OCI-LY1 (cell line): Measurements from ENCODE around the gene TMEM176B.

Experiments
- H2AFZ ChIP-seq: fragments of 200-600 bp; sonication (generic), shearing (Covaris generic); 2 replicates; pipeline ENCODE4 v1.6.0; 2014; ENCODE audit warnings: antibody characterized with exemption, mild to moderate bottlenecking, low read length
- H3F3A ChIP-seq: fragments of 200-600 bp; sonication (generic), shearing (Covaris generic); 2 replicates; pipeline ENCODE4 v1.6.0; 2014; ENCODE audit warnings: mild to moderate bottlenecking, antibody characterized with exemption, low read length, moderate library complexity; ENCODE audit not compliant: insufficient read depth
- H3K27ac ChIP-seq: fragments of 200-600 bp; sonication (generic); 2 replicates; pipeline ENCODE4 v1.5.1; 2014; ENCODE audit warnings: low read length, mixed run types, mild to moderate bottlenecking, low read depth; ENCODE audit not compliant: poor library complexity, severe bottlenecking
- H3K27me3 ChIP-seq: fragments of 200-600 bp; sonication (generic); 2 replicates; pipeline ENCODE4 v1.6.0; 2014; ENCODE audit warnings: antibody characterized with exemption, mild to moderate bottlenecking, low read length, moderate library complexity; ENCODE audit not compliant: insufficient read depth
- H3K36me3 ChIP-seq: fragments of 200-600 bp; sonication (generic); 2 replicates; pipeline ENCODE4 v1.6.1; 2014; ENCODE audit warnings: mild to moderate bottlenecking, antibody characterized with exemption, low read length, moderate library complexity, mixed read lengths; ENCODE audit not compliant: insufficient read depth
- H3K4me1 ChIP-seq: fragments of 200-600 bp; sonication (generic); 2 replicates; pipeline ENCODE4 v1.5.1; 2014; ENCODE audit warnings: mild to moderate bottlenecking, low read length, moderate library complexity; ENCODE audit not compliant: insufficient read depth, severe bottlenecking
- H3K4me2 ChIP-seq: fragments of 200-600 bp; sonication (generic), shearing (Covaris generic); 2 replicates; pipeline ENCODE4 v1.6.1; 2014; ENCODE audit warnings: low read length
- H3K4me3 ChIP-seq: fragments of 200-600 bp; sonication (generic); 2 replicates; pipeline ENCODE4 v1.5.1; 2014; ENCODE audit warnings: low read length, low read depth, mild to moderate bottlenecking, mixed read lengths; ENCODE audit not compliant: poor library complexity, severe bottlenecking
- H3K79me2 ChIP-seq: fragments of 200-600 bp; shearing (Covaris generic); 2 replicates; pipeline ENCODE4 v1.6.1; 2016; ENCODE audit warnings: mixed run types, low read length, mixed read lengths; ENCODE audit not compliant: insufficient read depth
- H3K9ac ChIP-seq: fragments of 200-600 bp; sonication (generic), shearing (Covaris generic); 2 replicates; pipeline ENCODE4 v1.6.1; 2014; ENCODE audit warnings: mild to moderate bottlenecking, low read length, mixed read lengths
- H3K9me2 ChIP-seq: fragments of 200-600 bp; sonication (generic), shearing (Covaris generic); 2 replicates; pipeline ENCODE4 v1.6.1; 2014; ENCODE audit warnings: low read depth, mild to moderate bottlenecking, low read length, mixed read lengths
- H3K9me3 ChIP-seq: fragments of 200-600 bp; shearing (Covaris generic); 2 replicates; pipeline ENCODE4 v1.6.1; 2014; ENCODE audit warnings: low read length, mixed read lengths
- H4K20me1 ChIP-seq: fragments of 200-600 bp; sonication (generic), shearing (Covaris generic); 2 replicates; pipeline ENCODE4 v1.6.0; 2016; ENCODE audit warnings: mild to moderate bottlenecking, low read length; ENCODE audit not compliant: insufficient read depth
- EZH2 ChIP-seq: fragments of 200-600 bp; sonication (generic), shearing (Covaris generic); IDR thresholded peaks from 2 replicates; pipeline ENCODE4 v1.8.0; 2017; ENCODE audit warnings: borderline replicate concordance, mixed run types, mild to moderate bottlenecking, antibody characterized with exemption, low read length, moderate library complexity, mixed read lengths
- TF ChIP-seq, protein P1 (sequence below): fragments of 200-600 bp; sonication (generic), shearing (Covaris generic); IDR thresholded peaks from 2 replicates; pipeline ENCODE4 v1.5.1; 2017; ENCODE audit warnings: mild to moderate bottlenecking, antibody characterized with exemption, low read length, moderate library complexity, mixed read lengths

TMEM176B gene

GRCh38 chr7:150766334-150766709 is 33.8 kb downstream of the TMEM176B start:
- Histone ChIP-seq H3K36me3 (no peaks in the 10 kb centered on the region), H3K9me2 (no peaks in the 10 kb centered on the region), H3K4me3 (no peak overlapping the region), H3K4me2 (no peak overlapping the region), H3K79me2 (no peaks in the 10 kb centered on the region), H2AFZ (no peak overlapping the region), H3K27me3 (no peaks in the 10 kb centered on the region), H3K9me3 (no peaks in the 10 kb centered on the region), H3K9ac (no peak overlapping the region), H4K20me1 (no peaks in the 10 kb centered on the region), H3K4me1 (no peaks in the 10 kb centered on the region), H3F3A (no peaks in the 10 kb centered on the region), H3K27ac (no peak overlapping the region)
- TF ChIP-seq EZH2 = no peak
- TF ChIP-seq, protein P1, sequence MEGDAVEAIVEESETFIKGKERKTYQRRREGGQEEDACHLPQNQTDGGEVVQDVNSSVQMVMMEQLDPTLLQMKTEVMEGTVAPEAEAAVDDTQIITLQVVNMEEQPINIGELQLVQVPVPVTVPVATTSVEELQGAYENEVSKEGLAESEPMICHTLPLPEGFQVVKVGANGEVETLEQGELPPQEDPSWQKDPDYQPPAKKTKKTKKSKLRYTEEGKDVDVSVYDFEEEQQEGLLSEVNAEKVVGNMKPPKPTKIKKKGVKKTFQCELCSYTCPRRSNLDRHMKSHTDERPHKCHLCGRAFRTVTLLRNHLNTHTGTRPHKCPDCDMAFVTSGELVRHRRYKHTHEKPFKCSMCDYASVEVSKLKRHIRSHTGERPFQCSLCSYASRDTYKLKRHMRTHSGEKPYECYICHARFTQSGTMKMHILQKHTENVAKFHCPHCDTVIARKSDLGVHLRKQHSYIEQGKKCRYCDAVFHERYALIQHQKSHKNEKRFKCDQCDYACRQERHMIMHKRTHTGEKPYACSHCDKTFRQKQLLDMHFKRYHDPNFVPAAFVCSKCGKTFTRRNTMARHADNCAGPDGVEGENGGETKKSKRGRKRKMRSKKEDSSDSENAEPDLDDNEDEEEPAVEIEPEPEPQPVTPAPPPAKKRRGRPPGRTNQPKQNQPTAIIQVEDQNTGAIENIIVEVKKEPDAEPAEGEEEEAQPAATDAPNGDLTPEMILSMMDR = no peak

- no peak for TF ChIP-seq EZH2
- TF ChIP-seq, protein P1 = no peak
- H3F3A ChIP-seq = no peaks in the 10 kb centered on the region
- no peak overlapping the region for H2AFZ ChIP-seq
- H3K9me3 ChIP-seq = no peaks in the 10 kb centered on the region
- H3K4me2 ChIP-seq = no peak overlapping the region
- H4K20me1 ChIP-seq = no peaks in the 10 kb centered on the region
- H3K4me3 ChIP-seq = no peak overlapping the region
- H3K36me3 ChIP-seq = no peaks in the 10 kb centered on the region
- H3K27me3 ChIP-seq = no peaks in the 10 kb centered on the region
- H3K27ac ChIP-seq = no peak overlapping the region
- no peaks in the 10 kb centered on the region for H3K4me1 ChIP-seq
- no peaks in the 10 kb centered on the region for H3K79me2 ChIP-seq
- no peak overlapping the region for H3K9ac ChIP-seq
- no peaks in the 10 kb centered on the region; the same call in 1 of the 2 replicates for H3K9me2 ChIP-seq
Measured at GRCh38 chr7:150759479-150759878, 40.7 kb downstream of the TMEM176B start.

GRCh38 chr7:150756858-150757257 is 43.3 kb downstream of the TMEM176B start:
- Histone ChIP-seq H3K9ac (no peak overlapping the region), H3K79me2 (no peaks in the 10 kb centered on the region), H3F3A (no peaks in the 10 kb centered on the region), H4K20me1 (no peaks in the 10 kb centered on the region), H3K4me1 (no peaks in the 10 kb centered on the region), H2AFZ (no peak overlapping the region), H3K4me3 (no peak overlapping the region), H3K36me3 (no peaks in the 10 kb centered on the region), H3K4me2 (no peak overlapping the region), H3K9me2 (no peaks in the 10 kb centered on the region; the same call in 1 of the 2 replicates), H3K9me3 (no peaks in the 10 kb centered on the region), H3K27ac (no peak overlapping the region), H3K27me3 (no peaks in the 10 kb centered on the region)
- no peak for TF ChIP-seq EZH2
- TF ChIP-seq, protein P1 = peak; percentile 54
